Dermis blood vessel endothelial cell (primary cell): Measurements from ENCODE around the gene ARHGEF16. TPM values are rescaled to one million over a fixed set of nuclear protein-coding genes. Genes with fewer than 3 reads are reported as not detected.

ENCODE experiments used
- DNase-seq: peaks from one replicate; pipeline ENCODE4 v3.0.0; 2010
- total RNA-seq: library from RNA; depleted of rRNA; stranded (reverse); fragments of >200 nt; gene quantifications from 2 replicates; pipeline ENCODE4 v1.2.3, GENCODE V29; 2014

Gene ARHGEF16
- total RNA-seq, 1 donor from 2014 or later: 0.51 TPM

DNA sequence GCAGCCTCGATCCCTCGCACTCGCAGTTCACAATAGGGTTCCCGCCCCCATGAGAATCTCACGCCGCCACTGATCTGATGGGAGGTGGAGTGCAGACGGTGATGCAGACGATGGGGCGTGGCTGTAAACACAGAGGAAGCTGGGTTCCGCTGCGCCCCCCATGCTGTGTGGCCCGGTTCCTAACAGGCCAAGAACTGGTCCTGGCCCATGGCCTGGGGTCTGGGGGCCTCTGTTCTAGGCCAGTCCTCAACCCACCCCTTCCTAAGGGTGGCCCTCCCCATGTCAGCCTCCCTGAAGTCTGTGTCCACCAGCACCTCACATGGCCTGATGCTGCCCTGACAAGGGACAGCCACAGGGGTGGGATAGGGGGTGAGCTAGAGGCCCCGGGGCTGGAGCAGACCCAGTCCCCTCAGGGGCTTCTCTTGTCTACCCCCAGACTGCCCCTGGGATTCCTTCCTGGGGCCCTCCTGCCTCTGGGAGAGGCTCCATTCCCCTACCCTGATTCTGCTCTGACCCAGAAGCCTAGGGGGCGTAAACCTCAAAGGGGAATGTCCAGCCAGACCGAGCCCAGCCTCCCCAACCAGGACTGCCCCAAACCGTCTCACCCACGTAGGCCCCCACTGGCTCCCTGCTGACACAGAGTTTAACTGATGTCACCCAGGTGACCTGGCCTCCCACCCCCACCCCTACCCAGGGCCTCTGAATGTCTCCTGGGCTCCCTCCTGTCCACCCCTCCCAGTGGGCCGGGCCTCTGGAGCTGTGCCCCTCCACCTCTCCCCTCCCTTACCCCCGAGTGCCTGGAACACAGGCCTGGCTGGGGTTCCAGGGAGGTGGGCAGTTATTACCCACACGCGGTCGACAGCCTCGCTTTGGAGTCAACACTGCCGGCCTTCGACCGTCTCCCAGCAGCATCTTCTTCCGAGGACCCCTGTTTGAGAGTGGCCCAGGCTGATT is 14.8 kb upstream of the ARHGEF16 start:
- no peak for DNase-seq

GRCh38 chr1:3440300-3440681 is 14.2 kb upstream of the ARHGEF16 start:
- no peak for DNase-seq

DNA sequence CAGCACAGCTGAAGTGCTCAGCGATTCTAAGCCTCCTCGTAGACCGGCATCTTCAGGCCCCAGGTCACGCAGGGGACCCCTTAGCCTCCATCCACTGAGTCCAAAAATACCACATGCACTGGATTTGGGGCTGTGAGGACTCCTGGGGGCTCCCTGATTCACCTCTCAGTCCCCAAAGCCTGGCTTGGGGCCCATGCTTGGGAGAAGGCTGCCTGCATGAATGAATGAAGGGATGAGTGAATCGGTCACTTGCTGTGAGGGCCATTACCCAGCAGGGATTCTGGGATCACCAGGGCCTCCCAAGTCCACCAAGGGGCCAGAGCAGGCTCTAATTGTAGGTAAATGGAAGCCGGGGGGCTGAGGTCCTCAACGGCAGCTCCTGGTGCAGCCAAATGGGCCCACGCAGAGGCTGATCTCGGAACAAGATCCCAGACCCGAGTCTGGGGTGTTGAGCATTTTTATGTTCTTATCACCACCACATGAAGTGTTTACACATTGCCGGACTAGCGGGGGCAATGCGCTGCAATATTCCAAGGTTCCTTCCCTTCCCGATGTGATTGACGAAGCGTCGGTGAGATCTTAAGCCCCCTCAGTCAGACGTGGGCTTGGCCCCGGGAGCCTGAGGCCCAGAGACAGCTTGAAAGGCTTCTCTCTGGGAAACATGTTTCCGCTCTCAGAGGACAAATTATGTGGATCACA is 13.6 kb upstream of the ARHGEF16 start:
- no peak for DNase-seq

DNA sequence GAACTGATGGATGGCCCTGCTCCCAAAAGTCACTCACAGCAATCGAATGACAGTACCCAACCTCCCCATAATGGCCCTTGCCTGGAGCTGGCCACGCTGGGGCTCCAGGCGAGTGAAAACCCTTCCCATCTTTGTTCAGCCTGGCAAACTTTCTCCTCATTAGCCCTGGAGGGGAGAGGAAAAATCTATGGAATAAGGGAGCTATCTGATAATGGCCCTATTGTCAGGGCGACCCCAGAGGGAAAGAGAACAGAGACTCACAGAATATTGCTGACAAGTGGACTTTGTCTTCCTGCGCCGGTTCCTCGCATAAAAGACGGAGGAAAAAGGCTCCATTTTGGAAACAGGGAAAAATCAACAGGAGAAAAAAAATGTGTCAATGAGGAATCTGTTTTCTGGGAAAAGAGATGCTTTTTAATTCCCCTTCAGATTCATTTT is 13.0 kb upstream of the ARHGEF16 start:
- no peak for DNase-seq

DNA sequence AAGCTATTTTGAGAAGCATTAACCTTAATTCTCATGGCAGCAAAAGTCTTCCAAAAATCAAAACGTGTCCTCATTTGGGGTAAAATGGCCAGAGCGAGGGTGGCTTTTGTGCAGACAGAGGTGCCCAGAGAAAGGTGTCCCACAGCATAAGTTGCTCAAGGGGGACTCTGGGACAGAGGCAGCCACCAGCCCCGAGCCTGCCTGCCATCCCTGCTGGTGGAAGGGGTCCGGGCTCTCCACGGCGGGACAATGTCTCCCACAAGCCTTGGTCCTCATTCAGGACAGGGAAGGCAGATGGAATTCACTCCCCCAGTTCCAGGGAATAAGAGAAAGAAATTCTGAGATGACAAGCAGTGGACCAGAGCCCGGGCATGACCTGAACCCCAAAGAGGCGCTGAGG is 12.6 kb upstream of the ARHGEF16 start:
- DNase-seq: no peak

GRCh38 chr1:3442331-3442730 is 12.1 kb upstream of the ARHGEF16 start:
- no peak for DNase-seq

- no peak for DNase-seq
These were observed 11.6 kb upstream of the ARHGEF16 start for GRCh38 chr1:3442901-3443300.

GRCh38 chr1:3443807-3444206 is 10.7 kb upstream of the ARHGEF16 start:
- no peak for DNase-seq

- no peak for DNase-seq
These were observed 10.2 kb upstream of the ARHGEF16 start for GRCh38 chr1:3444298-3444697.

- no peak for DNase-seq
These were observed 9.7 kb upstream of the ARHGEF16 start for GRCh38 chr1:3444736-3445135.

DNA sequence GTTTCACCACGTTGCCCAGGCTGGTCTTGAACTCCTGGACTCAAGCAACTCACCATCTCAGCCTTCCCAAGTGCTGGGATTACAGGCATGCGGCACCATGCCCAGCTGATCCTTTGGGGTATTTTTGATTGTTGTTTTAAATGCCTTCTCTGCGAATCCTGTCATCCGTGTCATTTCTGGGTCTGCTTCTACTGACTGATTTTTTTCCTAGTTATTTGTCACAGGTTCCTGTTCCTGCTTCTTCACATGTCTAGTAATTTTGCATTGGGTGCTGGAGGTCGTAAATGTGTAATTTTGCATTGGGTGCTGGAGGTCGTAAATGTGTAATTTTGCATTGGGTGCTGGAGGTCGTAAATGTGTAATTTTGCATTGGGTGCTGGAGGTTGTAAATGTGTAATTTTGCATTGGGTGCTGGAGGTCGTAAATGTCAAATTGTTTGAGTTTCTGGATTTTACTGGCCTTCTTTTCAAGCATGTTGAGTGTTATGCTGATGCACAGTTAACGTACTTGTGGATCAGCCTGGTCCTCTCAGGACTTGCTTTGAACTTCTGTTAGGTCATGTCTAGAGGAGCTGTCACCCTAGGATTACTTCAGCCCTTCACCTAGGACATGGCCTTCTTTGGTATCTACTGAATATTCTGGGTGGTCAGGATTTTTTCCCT is 4.1 kb upstream of the ARHGEF16 start:
- no peak for DNase-seq

DNA sequence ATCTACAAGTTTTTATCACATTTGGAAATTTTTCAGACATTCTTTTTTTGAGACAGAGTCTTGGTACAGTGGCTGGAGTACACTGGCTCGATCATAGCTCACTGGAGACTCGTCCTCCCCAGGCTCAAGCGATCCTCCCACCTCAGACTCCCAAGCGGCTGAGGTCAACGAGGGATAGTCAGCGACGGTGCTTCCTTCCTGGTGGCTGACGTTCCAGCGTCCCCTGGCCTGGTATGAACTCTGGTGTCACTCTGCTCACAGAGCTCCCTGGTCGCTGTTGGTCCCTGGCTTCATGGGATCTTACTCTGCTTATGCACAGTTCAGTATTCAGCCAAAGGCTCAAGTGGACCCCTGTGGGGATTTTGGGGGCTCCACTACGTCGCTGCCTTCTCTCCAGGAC is 3.5 kb upstream of the ARHGEF16 start:
- no peak for DNase-seq

GRCh38 chr1:3451994-3452865 is 2.2 kb upstream of the ARHGEF16 start:
- DNase-seq: no peak

GRCh38 chr1:3452866-3453175 is 1.6 kb upstream of the ARHGEF16 start:
- DNase-seq: no peak

DNA sequence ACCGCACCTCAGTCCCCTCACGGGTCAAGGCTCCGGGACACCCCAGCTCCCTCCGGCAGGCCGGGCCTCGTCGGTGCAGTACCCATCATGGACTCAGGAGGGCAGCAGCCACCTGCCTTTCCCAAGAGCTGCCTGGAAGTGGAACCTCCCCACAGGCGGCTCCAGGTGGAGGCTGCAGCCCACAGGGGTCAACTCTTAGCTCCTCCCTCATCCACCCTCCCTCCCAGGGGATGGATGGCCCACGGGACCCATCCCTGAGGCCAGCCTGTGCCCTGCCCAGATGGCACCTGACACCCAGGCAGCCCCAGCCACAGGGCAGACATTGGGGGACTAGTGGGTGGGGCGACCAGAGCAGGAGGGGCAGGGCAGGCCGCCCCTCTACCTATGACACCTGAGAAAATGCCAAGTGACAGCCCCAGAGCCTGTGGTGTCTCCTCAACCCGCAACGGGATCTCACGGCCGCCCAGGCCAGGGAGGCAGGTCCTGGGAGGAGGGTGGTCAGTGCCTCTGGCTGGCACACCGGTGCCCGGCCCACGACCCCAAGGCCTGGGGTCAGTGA is 1.2 kb upstream of the ARHGEF16 start:
- peak; percentile 80 for DNase-seq

DNA sequence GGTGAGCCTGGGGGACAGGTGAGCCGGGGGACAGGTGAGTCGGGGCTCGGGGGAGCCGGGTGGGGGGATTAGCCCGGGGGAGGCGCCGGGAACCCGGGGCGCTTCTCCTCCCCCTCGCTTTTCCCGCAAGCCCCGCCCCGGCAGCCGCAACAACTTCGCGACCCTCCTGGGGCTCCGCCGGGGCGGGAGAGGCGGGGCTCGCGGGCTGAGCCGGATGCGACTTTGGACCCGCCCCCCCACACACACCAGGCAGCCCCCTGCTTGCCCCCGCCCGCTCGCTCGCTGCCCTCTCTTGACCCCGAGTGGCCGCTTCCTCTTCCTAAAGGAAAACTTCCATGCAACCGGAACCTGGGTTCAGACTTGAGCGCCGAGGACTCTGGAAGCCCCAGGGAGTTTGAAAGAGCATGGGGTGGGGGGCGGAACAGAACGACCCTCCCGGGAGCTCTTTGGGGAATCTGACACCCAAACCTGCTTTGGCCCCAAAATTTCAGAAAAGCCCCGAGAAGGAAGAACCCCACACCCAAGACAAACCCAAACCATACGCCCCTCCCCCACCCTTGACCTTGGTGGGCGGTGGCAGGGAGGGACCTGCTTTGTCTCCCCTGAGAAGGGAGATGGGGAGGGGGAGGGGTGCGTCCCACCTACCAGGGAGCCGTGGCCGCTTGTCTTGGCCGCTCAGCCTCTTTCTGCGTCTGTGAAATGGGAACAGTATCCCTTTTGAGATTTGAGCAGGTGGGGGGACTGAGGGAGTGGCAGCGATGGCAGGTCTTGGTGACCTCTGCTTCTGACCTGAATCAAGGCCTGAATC is 550 bp downstream of the ARHGEF16 start:
- no peak for DNase-seq

- no peak for DNase-seq
These were observed 1.4 kb downstream of the ARHGEF16 start for GRCh38 chr1:3455670-3456448.

DNA sequence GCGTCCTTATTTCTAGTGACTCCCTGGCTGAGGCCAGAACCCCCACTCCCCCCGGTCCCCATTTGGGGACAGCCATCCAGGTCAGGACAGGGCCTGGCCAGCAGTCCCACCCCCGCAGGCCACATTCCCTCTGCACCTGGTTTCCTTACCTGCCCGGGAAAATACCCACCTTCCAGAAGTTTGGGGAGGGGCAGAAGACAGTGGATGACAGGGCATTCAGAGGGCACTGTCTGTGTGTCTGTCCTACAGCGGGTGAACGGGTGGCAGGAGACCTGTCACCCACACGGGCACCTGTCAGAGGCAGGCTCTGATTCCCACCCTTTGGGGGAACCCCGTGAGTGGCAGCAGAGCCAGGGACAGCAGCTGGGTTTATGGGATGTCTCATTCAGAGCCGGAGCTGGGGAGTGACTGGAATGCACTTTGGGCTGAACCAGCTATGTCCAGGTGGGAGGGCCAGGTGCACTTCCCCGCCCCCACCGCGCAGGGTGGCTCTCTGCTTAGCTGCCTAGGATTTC is 2.0 kb downstream of the ARHGEF16 start:
- DNase-seq: no peak

- DNase-seq: no peak
These were observed 2.8 kb downstream of the ARHGEF16 start for GRCh38 chr1:3456964-3457909.
